Keratinocyte (primary cell): ENCODE results near the gene STIM1. TPM values are rescaled to one million over a fixed set of nuclear protein-coding genes. Genes with fewer than 3 reads are reported as not detected.

ENCODE experiments used
- DNase-seq: peaks from one replicate; pipeline ENCODE4 v3.0.0-alpha.2; 2011; ENCODE audit warnings: low read depth, missing footprints, low spot score
- FAIRE-seq: peaks from 2 replicates; lab custom pipeline; 2011; peaks lifted over from hg19 to GRCh38; lab: Jason Lieb, UNC
- H2AFZ ChIP-seq: 2 replicates; pipeline ENCODE4 v1.6.0; 2012; ENCODE audit warnings: low read length, control low read depth, inconsistent platforms; ENCODE audit not compliant: control insufficient read depth
- H3K27ac ChIP-seq: 2 replicates; pipeline ENCODE4 v1.5.1; 2011; ENCODE audit warnings: low read length; ENCODE audit not compliant: control insufficient read depth, insufficient read depth
- H3K27me3 ChIP-seq: 3 replicates; pipeline ENCODE4 v1.6.0; 2011; ENCODE audit warnings: low read length; ENCODE audit not compliant: control insufficient read depth, insufficient read depth; ENCODE audit errors: extremely low read depth
- H3K36me3 ChIP-seq, 2 experiments: 2 replicates in 1 of 2; 3 replicates in 1 of 2; pipeline ENCODE4 v1.5.1; 2011; ENCODE audit warnings: low read length in 2 of 2, mild to moderate bottlenecking in 1 of 2; ENCODE audit not compliant: control insufficient read depth in 2 of 2, insufficient read depth in 2 of 2; ENCODE audit errors: extremely low read depth in 1 of 2
- H3K4me1 ChIP-seq: 3 replicates; pipeline ENCODE4 v1.5.1; 2011; ENCODE audit warnings: low read length; ENCODE audit not compliant: control insufficient read depth, insufficient read depth; ENCODE audit errors: extremely low read depth
- H3K4me2 ChIP-seq: 3 replicates; pipeline ENCODE4 v1.6.0; 2011; ENCODE audit warnings: low read depth, low read length; ENCODE audit not compliant: control insufficient read depth, insufficient read depth; ENCODE audit errors: extremely low read depth
- H3K4me3 ChIP-seq, 3 experiments: fragments of 200-600 bp in 1 of 3; sonication (generic) in 1 of 3; 2 replicates in 2 of 3; 3 replicates in 1 of 3; pipeline ENCODE4 v1.5.1; 2011 to 2016; ENCODE audit warnings: low read length in 3 of 3, mild to moderate bottlenecking in 3 of 3, control low read depth in 2 of 3, inconsistent platforms in 1 of 3, low read depth in 1 of 3, mixed read lengths in 1 of 3, mixed run types in 1 of 3, moderate library complexity in 1 of 3; ENCODE audit not compliant: control insufficient read depth in 2 of 3, insufficient read depth in 2 of 3; ENCODE audit errors: extremely low read depth in 1 of 3
- H3K79me2 ChIP-seq: 2 replicates; pipeline ENCODE4 v1.6.0; 2012; ENCODE audit warnings: low read length; ENCODE audit not compliant: control insufficient read depth, insufficient read depth
- H3K9ac ChIP-seq: 3 replicates; pipeline ENCODE4 v1.6.0; 2011; ENCODE audit warnings: low read length; ENCODE audit not compliant: control insufficient read depth, insufficient read depth; ENCODE audit errors: extremely low read depth
- H3K9me1 ChIP-seq: 3 replicates; pipeline ENCODE4 v1.6.0; 2011; ENCODE audit warnings: low read length; ENCODE audit not compliant: control insufficient read depth, insufficient read depth; ENCODE audit errors: extremely low read depth
- H3K9me3 ChIP-seq: 2 replicates; pipeline ENCODE4 v1.5.1; 2012; ENCODE audit warnings: low read depth, low read length; ENCODE audit not compliant: control insufficient read depth
- H4K20me1 ChIP-seq: 3 replicates; pipeline ENCODE4 v1.6.0; 2011; ENCODE audit warnings: low read length; ENCODE audit not compliant: control insufficient read depth, insufficient read depth; ENCODE audit errors: extremely low read depth
- EZH2 ChIP-seq: IDR thresholded peaks from one replicate; pipeline ENCODE4 v1.6.1; 2012; ENCODE audit warnings: inconsistent platforms, mild to moderate bottlenecking, low read length, moderate library complexity
- dilution Hi-C: fragments of 300-500 bp; cut with MboI; formaldehyde crosslinking; loops from one replicate; pipeline ENCODE4 v1.7.0; 2020; ENCODE audit warnings: low sequenced_read_pairs; ENCODE audit not compliant: extremely low pct_ligation_motif_present
- polyA plus RNA-seq, 5 experiments: library from polyadenylated mRNA; depleted of rRNA in 3 of 5; stranded (reverse) in 3 of 5; stranded (forward) in 1 of 5; unstranded in 1 of 5; fragments of >200 nt; gene quantifications; 1 replicate in 1 of 5; 2 replicates in 3 of 5; 3 replicates in 1 of 5; pipeline versions ENCODE4 v1.2.1 to v1.2.3, GENCODE V29; 2011 to 2012; ENCODE audit warnings: missing spikeins in 2 of 5, low read depth in 1 of 5, low replicate concordance in 1 of 5
- TF ChIP-seq, protein P1 (sequence below), 3 experiments: IDR thresholded peaks in 1 of 3; conservative IDR thresholded peaks in 1 of 3; optimal IDR thresholded peaks in 1 of 3; 2 replicates in 2 of 3; 3 replicates in 1 of 3; pipeline versions ENCODE3 to v1.5.1; 2011; ENCODE audit warnings: low read length in 3 of 3, mild to moderate bottlenecking in 3 of 3, moderate library complexity in 2 of 3, control low read depth in 1 of 3, inconsistent platforms in 1 of 3; ENCODE audit not compliant: insufficient read depth in 2 of 3; ENCODE audit errors: extremely low read depth in 1 of 3

STIM1 gene
- polyA plus RNA-seq, 1 donor (not counting 4 experiments of a cell fraction or from before 2014, with no cell fraction given): 23.7 TPM

DNA sequence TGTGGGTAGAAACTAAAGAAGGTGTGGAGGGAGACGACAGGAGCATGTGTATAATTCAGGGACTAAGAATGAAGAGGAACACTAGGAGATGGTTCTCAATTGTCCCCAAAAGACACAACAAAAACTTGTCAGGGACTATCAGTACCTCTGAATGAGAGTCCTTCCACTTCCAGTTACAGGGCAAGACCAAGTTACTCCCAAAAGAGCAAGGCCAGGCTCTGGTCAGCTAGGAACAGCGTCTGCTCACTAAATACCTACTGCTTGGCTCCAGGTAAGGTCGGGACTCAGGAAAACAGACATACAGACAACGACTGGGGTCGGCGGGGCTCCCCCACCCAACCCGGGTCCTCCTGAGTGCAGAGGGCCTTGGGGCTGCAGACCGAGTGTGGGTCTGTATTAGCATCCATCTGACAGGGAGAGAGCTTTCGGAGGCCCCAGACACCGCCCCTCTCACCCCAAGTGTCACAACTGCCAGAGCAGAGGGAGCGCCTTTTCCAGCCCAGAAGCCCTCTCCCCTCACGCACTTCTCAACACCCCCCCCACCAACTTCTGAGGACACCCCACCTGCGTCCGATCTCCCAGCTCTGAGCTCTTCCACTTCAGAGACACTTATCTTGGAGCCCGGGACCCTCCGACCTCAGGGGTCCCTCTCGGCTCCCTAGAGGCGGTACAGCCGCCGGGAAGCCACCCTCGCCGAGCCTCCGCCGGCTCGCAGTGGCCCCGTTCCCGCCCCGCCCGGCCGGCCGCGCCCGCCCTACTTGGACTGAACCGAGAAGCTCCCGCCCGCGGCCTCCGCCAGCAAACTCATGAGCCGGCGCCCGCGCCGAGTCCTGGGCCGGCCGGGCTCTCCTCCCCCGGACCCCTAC lies 15.2 kb upstream of the STIM1 start:
- H3K79me2 ChIP-seq: peaks cover 51% of the 10 kb centered on the region
- H4K20me1 ChIP-seq: peaks cover 3% of the 10 kb centered on the region
- dilution Hi-C loops: no loop called here
- H3K9me3 ChIP-seq: no peaks in the 10 kb centered on the region
- H3K4me2 ChIP-seq: peak overlapping the region; percentile 98
- H3K9ac ChIP-seq: peak overlapping the region; percentile 82
- H3K27me3 ChIP-seq: no peaks in the 10 kb centered on the region
- no peaks in the 10 kb centered on the region for H3K9me1 ChIP-seq
- no peak for DNase-seq
- H3K36me3 ChIP-seq: peaks cover 3% of the 10 kb centered on the region in 2 experiments
- H2AFZ ChIP-seq: no peak overlapping the region
- TF ChIP-seq, protein P1, sequence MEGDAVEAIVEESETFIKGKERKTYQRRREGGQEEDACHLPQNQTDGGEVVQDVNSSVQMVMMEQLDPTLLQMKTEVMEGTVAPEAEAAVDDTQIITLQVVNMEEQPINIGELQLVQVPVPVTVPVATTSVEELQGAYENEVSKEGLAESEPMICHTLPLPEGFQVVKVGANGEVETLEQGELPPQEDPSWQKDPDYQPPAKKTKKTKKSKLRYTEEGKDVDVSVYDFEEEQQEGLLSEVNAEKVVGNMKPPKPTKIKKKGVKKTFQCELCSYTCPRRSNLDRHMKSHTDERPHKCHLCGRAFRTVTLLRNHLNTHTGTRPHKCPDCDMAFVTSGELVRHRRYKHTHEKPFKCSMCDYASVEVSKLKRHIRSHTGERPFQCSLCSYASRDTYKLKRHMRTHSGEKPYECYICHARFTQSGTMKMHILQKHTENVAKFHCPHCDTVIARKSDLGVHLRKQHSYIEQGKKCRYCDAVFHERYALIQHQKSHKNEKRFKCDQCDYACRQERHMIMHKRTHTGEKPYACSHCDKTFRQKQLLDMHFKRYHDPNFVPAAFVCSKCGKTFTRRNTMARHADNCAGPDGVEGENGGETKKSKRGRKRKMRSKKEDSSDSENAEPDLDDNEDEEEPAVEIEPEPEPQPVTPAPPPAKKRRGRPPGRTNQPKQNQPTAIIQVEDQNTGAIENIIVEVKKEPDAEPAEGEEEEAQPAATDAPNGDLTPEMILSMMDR (optimal IDR thresholded peaks at IDR 0.05 in 1 of 3, IDR thresholded peaks at IDR 0.05 in 1 of 3, conservative IDR thresholded peaks at IDR 0.05 in 1 of 3; ENCODE audit: extremely low read depth in 1 of 3, insufficient read depth in 2 of 3, low read length in 3 of 3): no peak
- no peak for TF ChIP-seq EZH2
- FAIRE-seq: no peak
- peaks cover 26% of the 10 kb centered on the region for H3K4me1 ChIP-seq
- peak overlapping the region; percentile 60 to 87 (median 79) for H3K4me3 ChIP-seq
- H3K27ac ChIP-seq: peak overlapping the region; percentile 44

DNA sequence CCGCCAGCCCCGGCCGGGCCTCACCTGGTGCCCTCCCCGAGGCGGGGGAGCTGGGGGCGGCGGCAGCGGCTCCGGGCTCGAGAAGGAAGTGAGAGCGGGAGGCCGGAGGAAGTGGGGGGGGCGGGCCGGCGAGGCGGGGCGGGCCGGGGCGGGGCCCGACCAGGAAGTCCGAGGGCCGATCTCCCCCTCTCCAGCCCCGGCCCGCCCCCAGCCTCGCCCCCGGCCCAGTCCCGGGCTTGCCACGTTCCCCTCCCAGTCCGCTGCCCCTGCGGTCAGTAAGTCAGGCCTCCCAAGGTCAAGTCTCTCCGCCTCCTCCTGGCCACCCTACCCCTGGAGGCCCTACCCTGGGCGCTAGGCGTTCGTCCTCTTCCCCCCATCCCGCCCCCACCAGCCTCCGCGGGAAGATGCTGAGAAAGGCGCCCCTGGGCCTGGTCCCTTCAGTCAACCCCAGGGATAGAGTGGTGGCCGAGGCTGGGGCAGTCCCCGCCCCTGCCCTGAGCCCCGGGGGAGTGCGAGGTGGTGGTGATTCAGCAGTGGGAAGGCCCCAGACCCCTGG lies 14.5 kb upstream of the STIM1 start, which contains the start of gene RHOG:
RHOG (minus strand) TSS at position 90 of the 556 bp plus-strand sequence. CDS start 12,821 bp downstream, outside the sequence.
- Histone ChIP-seq H3K27ac (peak within 1 kb of the TSS; percentile 44), H3K27me3 (no peaks in the 10 kb centered on the region), H4K20me1 (peaks cover 3% of the 10 kb centered on the region), H3K4me2 (peak within 1 kb of the TSS; percentile 98), H3K79me2 (peaks cover 45% of the 10 kb centered on the region), H3K4me1 (peaks cover 21% of the 10 kb centered on the region), H3K9ac (peak within 1 kb of the TSS; percentile 82), H3K9me1 (no peaks in the 10 kb centered on the region), H3K9me3 (no peaks in the 10 kb centered on the region), H2AFZ (peak within 1 kb of the TSS; percentile 55), H3K4me3 (peak within 1 kb of the TSS; percentile 60 to 87 (median 79)), H3K36me3 (peaks cover 1 to 3% of the 10 kb centered on the region in 2 experiments)
- no peak for DNase-seq
- no peak for FAIRE-seq
- dilution Hi-C loops: no loop called here
- no peak for TF ChIP-seq EZH2
- TF ChIP-seq, protein P1 (optimal IDR thresholded peaks at IDR 0.05 in 1 of 3, IDR thresholded peaks at IDR 0.05 in 1 of 3, conservative IDR thresholded peaks at IDR 0.05 in 1 of 3; ENCODE audit: extremely low read depth in 1 of 3, insufficient read depth in 2 of 3, low read length in 3 of 3): no peak
